Vagina (tissue), 2 donors: Measurements from ENCODE around the gene EIF4G2.

Experiments
- POLR2A ChIP-seq, 2 donors: fragments of 450-650 bp; IDR thresholded peaks; one replicate each; pipeline ENCODE4 v1.6.1; 2017; ENCODE audit warnings: antibody characterized with exemption in 2 of 2, mild to moderate bottlenecking in 2 of 2, moderate library complexity in 2 of 2
- POLR2AphosphoS5 ChIP-seq, 2 donors: sonication (generic); formaldehyde crosslinking; IDR thresholded peaks; one replicate each; pipeline ENCODE4 v1.9.0; 2017; ENCODE audit warnings: antibody characterized with exemption in 2 of 2, mild to moderate bottlenecking in 2 of 2, low read depth in 1 of 2; ENCODE audit not compliant: insufficient read depth in 1 of 2
- TF ChIP-seq, protein P1 (sequence below), 3 experiments: fragments of 450-650 bp in 2 of 3; fragments of 200-600 bp in 1 of 3; sonication (generic) in 1 of 3; IDR thresholded peaks; one replicate each; pipeline ENCODE4 v1.5.1; 2017 to 2019; ENCODE audit warnings: antibody characterized with exemption in 3 of 3, mild to moderate bottlenecking in 2 of 3, moderate library complexity in 2 of 3

DNA sequence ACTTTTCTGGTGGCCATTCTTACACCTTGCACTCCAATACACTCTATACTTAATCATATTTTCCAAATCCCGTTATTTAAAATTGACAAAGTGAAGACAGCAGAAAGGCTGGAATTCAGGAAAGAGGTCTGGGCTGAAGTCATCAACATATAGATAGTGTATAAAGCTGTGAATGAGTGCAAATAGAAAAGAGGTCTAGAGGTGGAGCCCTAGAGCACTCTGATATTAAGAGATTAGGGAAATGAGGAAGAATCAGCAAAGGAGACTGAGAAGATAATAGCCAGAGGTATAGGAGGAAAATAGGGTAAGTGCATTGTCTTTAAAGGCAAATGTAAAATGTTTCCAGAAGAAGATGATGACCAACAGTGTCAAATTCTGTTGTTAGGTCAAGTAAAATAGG lies 49.8 kb downstream of the EIF4G2 start:
- TF ChIP-seq, protein P1, sequence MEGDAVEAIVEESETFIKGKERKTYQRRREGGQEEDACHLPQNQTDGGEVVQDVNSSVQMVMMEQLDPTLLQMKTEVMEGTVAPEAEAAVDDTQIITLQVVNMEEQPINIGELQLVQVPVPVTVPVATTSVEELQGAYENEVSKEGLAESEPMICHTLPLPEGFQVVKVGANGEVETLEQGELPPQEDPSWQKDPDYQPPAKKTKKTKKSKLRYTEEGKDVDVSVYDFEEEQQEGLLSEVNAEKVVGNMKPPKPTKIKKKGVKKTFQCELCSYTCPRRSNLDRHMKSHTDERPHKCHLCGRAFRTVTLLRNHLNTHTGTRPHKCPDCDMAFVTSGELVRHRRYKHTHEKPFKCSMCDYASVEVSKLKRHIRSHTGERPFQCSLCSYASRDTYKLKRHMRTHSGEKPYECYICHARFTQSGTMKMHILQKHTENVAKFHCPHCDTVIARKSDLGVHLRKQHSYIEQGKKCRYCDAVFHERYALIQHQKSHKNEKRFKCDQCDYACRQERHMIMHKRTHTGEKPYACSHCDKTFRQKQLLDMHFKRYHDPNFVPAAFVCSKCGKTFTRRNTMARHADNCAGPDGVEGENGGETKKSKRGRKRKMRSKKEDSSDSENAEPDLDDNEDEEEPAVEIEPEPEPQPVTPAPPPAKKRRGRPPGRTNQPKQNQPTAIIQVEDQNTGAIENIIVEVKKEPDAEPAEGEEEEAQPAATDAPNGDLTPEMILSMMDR (IDR thresholded peaks at IDR 0.05), result no peak
- TF ChIP-seq POLR2A (IDR thresholded peaks at IDR 0.05) (no peak), POLR2AphosphoS5 (IDR thresholded peaks at IDR 0.05; ENCODE audit: insufficient read depth in 1 of 2, low read depth in 1 of 2) (no peak)
